ENCODE data around the gene BCOR. TPM values are rescaled to one million over a fixed set of nuclear protein-coding genes. Genes with fewer than 3 reads are reported as not detected.

BCOR gene
- total and polyA plus RNA-seq, 7 donors = 6.4 to 24.3 (median 18.3) TPM

DNA sequence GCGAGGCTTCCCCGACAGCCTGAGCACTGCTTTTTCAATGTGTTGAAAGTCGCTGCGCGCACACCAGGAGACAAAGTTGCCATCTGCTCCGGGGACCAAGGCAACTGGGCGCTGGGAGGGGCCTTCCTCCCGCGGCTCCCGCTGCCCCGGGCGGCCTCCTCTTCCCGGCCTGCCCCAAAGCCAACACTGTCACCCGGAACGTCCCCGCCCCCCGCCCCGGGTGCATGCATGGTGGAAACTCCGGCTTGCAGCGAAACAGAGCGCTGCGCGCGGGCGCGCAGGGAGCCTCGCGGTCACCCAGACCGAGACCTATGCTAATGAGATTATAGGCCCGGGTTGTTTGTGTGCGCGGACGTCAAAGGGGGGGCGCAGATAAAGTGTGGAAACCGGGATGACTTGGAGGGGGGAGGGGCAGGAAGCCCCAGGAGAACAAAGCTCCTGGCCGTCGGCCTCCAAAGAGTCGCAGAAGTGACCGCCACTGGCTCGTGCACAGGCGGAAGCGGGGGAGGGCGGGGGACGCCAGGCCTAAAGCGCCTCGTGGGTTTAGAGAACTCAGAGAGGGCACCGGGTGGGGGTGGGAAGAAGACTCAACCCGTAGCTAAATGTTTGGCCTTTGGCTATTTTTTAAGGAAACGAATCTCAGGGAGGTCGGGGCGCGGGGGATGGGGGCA is 88.8 kb downstream of the BCOR start:
- ATAC-seq (no peak), DNase-seq (peak; percentile 40 to 70)
- intact Hi-C loops (cut with DNase I) = loop anchor here in 1 of 2 donors (5.0 to 10.0 kb wide), 2 partner anchors 163 to 184 kb away; no protein-coding TSS in a partner anchor
- H3K27me3 ChIP-seq (ENCODE audit: insufficient read depth in 3 of 3, low read length in 2 of 3) = peaks cover 0 to 93% (median 0%) of the 10 kb centered on the region in 3 donors
- TF ChIP-seq, protein P1, sequence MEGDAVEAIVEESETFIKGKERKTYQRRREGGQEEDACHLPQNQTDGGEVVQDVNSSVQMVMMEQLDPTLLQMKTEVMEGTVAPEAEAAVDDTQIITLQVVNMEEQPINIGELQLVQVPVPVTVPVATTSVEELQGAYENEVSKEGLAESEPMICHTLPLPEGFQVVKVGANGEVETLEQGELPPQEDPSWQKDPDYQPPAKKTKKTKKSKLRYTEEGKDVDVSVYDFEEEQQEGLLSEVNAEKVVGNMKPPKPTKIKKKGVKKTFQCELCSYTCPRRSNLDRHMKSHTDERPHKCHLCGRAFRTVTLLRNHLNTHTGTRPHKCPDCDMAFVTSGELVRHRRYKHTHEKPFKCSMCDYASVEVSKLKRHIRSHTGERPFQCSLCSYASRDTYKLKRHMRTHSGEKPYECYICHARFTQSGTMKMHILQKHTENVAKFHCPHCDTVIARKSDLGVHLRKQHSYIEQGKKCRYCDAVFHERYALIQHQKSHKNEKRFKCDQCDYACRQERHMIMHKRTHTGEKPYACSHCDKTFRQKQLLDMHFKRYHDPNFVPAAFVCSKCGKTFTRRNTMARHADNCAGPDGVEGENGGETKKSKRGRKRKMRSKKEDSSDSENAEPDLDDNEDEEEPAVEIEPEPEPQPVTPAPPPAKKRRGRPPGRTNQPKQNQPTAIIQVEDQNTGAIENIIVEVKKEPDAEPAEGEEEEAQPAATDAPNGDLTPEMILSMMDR (IDR thresholded peaks at IDR 0.05) = no peak
- 12 to 20% (median 18%) methylated on average over 25 to 52 of the region's 52 CpGs for WGBS, 3 donors
- H3K27ac ChIP-seq = no peak overlapping the region
- no peaks in the 10 kb centered on the region for H3K9me3 ChIP-seq
- H3K36me3 ChIP-seq (ENCODE audit: insufficient read depth in 1 of 2, low read depth in 1 of 2) = no peaks in the 10 kb centered on the region
- peaks cover 6% of the 10 kb centered on the region for H3K4me1 ChIP-seq
- H3K4me3 ChIP-seq = peak overlapping the region; percentile 51

DNA sequence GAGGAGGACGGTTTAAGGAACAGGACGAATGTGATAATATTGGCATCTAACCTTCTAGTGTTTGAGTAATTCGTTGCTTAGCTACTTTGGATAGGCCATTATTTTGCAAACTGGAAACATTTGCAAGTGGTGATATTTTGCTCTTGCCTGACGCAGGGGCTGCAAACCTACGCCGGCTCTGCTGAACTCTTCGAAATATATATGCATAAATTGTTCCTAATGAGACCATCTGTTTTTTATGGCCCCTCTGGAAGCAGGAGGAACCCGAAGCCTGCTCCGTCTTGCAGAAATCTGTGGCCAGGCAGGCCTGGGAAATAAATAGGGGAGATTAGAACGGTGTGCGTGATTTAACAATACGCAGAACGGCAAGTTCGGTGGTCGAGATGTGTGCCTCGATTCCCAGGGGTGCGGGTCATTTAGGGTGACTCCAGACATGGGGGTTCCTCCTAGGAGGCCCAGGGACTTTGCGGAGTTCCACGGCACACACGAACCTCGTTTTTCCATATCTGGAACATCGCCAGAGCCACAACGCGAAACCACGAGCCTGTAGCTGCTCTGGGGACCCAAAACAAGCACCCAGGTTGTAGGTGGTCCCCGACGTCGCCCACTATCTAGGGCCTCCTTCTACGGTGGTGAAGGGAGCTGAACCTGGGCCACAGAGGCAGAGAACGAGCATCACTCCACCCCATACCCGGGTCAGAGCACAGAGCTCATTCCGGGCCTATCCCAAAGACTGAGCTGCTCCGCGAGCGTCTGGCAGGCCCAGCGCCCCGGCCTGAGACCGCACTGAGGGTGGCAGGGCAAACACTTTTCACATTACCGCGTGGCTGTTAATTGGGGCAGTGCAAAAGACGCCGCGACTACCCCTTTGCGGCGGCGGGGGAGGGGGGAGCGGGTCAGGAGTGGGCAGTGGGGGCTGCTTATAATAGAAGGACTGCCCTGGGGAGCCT is 89.7 kb downstream of the BCOR start:
- H3K4me3 ChIP-seq = peak overlapping the region; percentile 51
- H3K36me3 ChIP-seq (ENCODE audit: insufficient read depth in 1 of 2, low read depth in 1 of 2) = no peaks in the 10 kb centered on the region
- WGBS, 3 donors = 43 to 81% (median 70%) methylated on average over 47 of the region's 47 CpGs
- peaks cover 0 to 92% (median 0%) of the 10 kb centered on the region in 3 donors for H3K27me3 ChIP-seq (ENCODE audit: insufficient read depth in 3 of 3, low read length in 2 of 3)
- no peak for ATAC-seq
- TF ChIP-seq, protein P1 (IDR thresholded peaks at IDR 0.05) = no peak
- no peaks in the 10 kb centered on the region for H3K9me3 ChIP-seq
- intact Hi-C loops (cut with DNase I) = loop anchor here in 1 of 2 donors (5.0 to 10.0 kb wide), 2 partner anchors 164 to 183 kb away; no protein-coding TSS in a partner anchor
- peaks cover 6% of the 10 kb centered on the region for H3K4me1 ChIP-seq
- no peak for DNase-seq
- H3K27ac ChIP-seq = no peak overlapping the region

DNA sequence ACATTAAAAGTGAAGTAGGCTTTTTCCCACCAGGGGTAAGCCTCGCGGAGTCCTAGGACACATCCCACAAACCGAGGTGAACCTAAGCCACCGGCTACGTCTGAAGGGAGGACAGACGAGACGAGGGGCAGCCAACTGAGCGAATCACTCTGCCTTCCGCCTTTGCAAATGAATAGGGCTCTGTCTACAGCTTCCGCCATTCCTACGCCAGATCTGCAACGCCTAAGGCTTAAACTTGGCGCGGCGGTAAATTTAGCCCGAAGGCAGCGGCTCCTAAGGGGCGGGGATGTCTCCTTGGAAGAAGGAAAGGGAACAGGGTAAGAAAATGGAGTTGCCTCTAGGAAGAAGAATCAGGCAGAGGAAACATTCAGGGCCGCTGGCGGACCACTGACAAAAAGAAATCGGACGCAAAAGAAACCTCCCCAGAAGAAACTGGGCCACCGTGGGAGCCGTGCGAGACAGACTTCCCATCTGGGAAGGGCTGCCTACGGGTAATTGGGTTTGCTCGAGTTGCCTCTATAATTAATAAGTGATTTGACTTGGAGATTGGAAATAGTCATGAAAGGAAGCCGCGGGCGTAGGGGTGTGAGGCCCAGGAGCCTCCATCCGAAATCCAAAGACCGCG is 90.5 kb downstream of the BCOR start:
- Histone ChIP-seq H3K4me3 (no peak overlapping the region), H3K27me3 (ENCODE audit: insufficient read depth in 3 of 3, low read length in 2 of 3) (peaks cover 0 to 88% (median 0%) of the 10 kb centered on the region in 3 donors), H3K9me3 (no peaks in the 10 kb centered on the region), H3K36me3 (ENCODE audit: insufficient read depth in 1 of 2, low read depth in 1 of 2) (no peaks in the 10 kb centered on the region), H3K4me1 (peaks cover 6% of the 10 kb centered on the region), H3K27ac (no peak overlapping the region)
- TF ChIP-seq, protein P1 (IDR thresholded peaks at IDR 0.05) = no peak
- DNase-seq = no peak
- ATAC-seq = no peak
- intact Hi-C loops (cut with DNase I) = loop anchor here in 1 of 2 donors (5.0 to 10.0 kb wide), 2 partner anchors 165 to 182 kb away; no protein-coding TSS in a partner anchor
- 51 to 91% (median 86%) methylated on average over 32 to 33 of the region's 33 CpGs for WGBS, 3 donors

DNA sequence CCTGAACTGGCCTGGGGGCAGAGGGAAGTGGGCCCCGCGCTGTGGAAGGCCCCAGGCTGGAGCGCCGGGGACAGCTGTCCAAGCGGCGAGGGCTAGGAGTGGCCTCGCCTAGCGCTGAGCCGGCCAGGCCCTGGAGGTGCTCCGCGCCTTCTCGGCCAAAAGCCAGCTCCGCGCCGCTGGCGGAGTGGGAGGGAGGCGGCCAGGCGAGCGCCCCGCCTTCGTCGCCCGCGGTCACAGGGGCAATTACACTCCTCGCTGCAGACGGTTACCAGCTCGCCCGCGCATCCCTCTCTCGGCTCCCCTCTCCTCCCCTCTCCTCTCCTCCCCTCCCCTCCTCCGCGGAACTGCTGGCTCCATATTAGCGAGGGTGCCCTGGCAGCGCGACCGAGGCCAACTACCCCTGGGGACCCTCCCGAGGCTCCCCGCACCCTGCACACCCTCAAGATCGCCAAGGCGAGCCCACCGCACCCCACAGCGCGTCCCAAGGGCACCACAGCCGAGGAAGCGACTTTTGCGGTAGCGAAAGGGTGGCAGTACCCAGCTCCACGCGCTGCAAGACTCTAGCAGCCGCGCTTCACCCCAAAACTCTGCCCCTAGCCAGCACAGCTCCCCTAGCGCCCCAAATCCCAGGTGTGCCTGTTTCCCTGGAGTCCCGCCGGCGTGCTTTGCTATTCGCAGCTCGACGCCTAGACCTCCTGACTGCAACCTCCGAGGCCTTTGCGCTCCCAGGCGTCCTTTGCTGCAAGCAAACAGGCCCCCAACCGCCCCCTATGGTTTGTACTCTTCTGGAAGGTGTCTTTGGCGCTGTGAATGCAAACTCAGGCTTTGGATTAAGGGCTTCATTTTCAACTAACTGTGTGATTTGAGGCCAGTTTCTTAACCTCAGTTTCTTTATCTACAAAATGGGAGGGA is 91.4 kb downstream of the BCOR start:
- Histone ChIP-seq H3K27me3 (ENCODE audit: insufficient read depth in 3 of 3, low read length in 2 of 3) (peaks cover 0 to 82% (median 0%) of the 10 kb centered on the region in 3 donors), H3K9me3 (no peaks in the 10 kb centered on the region), H3K4me1 (no peaks in the 10 kb centered on the region), H3K36me3 (ENCODE audit: insufficient read depth in 1 of 2, low read depth in 1 of 2) (no peaks in the 10 kb centered on the region), H3K27ac (no peak overlapping the region), H3K4me3 (peak overlapping the region; percentile 28)
- WGBS, 3 donors = 26 to 84% (median 41%) methylated on average over 28 to 62 of the region's 63 CpGs
- peak; percentile 60 to 80 for DNase-seq
- intact Hi-C loops (cut with DNase I) = loop anchor here in 1 of 2 donors (5.0 to 10.0 kb wide), 2 partner anchors 166 to 182 kb away; no protein-coding TSS in a partner anchor
- TF ChIP-seq, protein P1 (IDR thresholded peaks at IDR 0.05) = no peak
- peak; percentile 66 to 81 (median 77) for ATAC-seq

Data from psoas muscle (tissue), 8 donors.